Glutamatergic neuron (in vitro differentiated cells): ENCODE measurements around the gene BID. TPM values are rescaled to one million over a fixed set of nuclear protein-coding genes. Genes with fewer than 3 reads are reported as not detected.

Experiments used
- DNase-seq: peaks from one replicate; pipeline ENCODE4 v3.0.0; 2022
- H3K27ac Mint-ChIP-seq: one replicate; pipeline ENCODE4 v1.8.0; 2020; ENCODE audit warnings: mild to moderate bottlenecking, mixed read lengths, inconsistent platforms; ENCODE audit not compliant: unreplicated experiment
- H3K27me3 Mint-ChIP-seq: one replicate; pipeline ENCODE4 v1.8.0; 2020; ENCODE audit warnings: mild to moderate bottlenecking, moderate library complexity, mixed read lengths, inconsistent platforms; ENCODE audit not compliant: unreplicated experiment
- H3K36me3 Mint-ChIP-seq: one replicate; pipeline ENCODE4 v1.8.0; 2020; ENCODE audit warnings: mild to moderate bottlenecking, mixed read lengths, inconsistent platforms; ENCODE audit not compliant: unreplicated experiment
- H3K4me1 Mint-ChIP-seq: one replicate; pipeline ENCODE4 v1.8.0; 2020; ENCODE audit warnings: mild to moderate bottlenecking, low read depth, mixed read lengths, inconsistent platforms; ENCODE audit not compliant: unreplicated experiment
- H3K4me3 Mint-ChIP-seq: one replicate; pipeline ENCODE4 v1.8.0; 2020; ENCODE audit warnings: mild to moderate bottlenecking, mixed read lengths, inconsistent platforms; ENCODE audit not compliant: unreplicated experiment
- H3K9me3 Mint-ChIP-seq: one replicate; pipeline ENCODE4 v1.8.0; 2020; ENCODE audit warnings: mild to moderate bottlenecking, moderate library complexity, mixed read lengths, inconsistent platforms; ENCODE audit not compliant: unreplicated experiment
- CTCF ChIP-seq: fragments of 200-600 bp; sonication (generic); IDR thresholded peaks from one replicate; pipeline ENCODE4 v1.5.0; 2021; ENCODE audit not compliant: partially characterized antibody, unreplicated experiment
- total RNA-seq: library from RNA; stranded (reverse); fragmentation: NEBNext Ultra II Directional; extraction: Animal tissue kit (Norgen Biotek cat#: 25700); gene quantifications from one replicate; pipeline ENCODE4 v1.2.1, GENCODE V29; 2021; ENCODE audit not compliant: unreplicated experiment

The BID gene
- total RNA-seq, 1 donor from 2014 or later: 18.5 TPM

- Mint-ChIP-seq H3K4me1 (peaks cover 5% of the 10 kb centered on the region), H3K36me3 (no peaks in the 10 kb centered on the region), H3K27me3 (no peaks in the 10 kb centered on the region), H3K27ac (no peak overlapping the region), H3K9me3 (no peaks in the 10 kb centered on the region), H3K4me3 (no peak overlapping the region)
- no peak for DNase-seq
- no peak for TF ChIP-seq CTCF
Measured at GRCh38 chr22:17707526-17707925, 66.7 kb downstream of the BID start.

DNA sequence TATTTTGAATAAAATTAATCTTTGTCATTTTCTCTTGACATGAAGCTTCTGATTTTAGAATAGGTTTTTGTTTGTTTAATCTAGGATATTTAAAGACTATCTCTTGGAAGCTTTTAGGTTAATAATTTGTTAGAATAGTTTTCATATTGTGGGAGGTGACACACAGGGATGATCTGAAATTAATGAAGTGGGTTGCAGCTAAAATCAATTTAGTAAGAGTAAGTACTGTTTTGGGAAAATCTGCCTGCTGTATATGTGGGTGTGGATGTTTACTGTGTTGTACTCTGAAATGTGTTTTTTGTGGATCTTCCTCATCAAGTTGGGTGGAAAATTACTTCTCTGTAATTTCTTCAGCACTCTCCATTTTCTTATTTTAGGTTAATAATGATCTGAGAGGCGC is 67.3 kb downstream of the BID start:
- no peak overlapping the region for H3K4me3 Mint-ChIP-seq
- no peaks in the 10 kb centered on the region for H3K36me3 Mint-ChIP-seq
- no peaks in the 10 kb centered on the region for H3K27me3 Mint-ChIP-seq
- DNase-seq: no peak
- H3K4me1 Mint-ChIP-seq: peaks cover 5% of the 10 kb centered on the region
- no peak overlapping the region for H3K27ac Mint-ChIP-seq
- no peaks in the 10 kb centered on the region for H3K9me3 Mint-ChIP-seq
- no peak for TF ChIP-seq CTCF

DNA sequence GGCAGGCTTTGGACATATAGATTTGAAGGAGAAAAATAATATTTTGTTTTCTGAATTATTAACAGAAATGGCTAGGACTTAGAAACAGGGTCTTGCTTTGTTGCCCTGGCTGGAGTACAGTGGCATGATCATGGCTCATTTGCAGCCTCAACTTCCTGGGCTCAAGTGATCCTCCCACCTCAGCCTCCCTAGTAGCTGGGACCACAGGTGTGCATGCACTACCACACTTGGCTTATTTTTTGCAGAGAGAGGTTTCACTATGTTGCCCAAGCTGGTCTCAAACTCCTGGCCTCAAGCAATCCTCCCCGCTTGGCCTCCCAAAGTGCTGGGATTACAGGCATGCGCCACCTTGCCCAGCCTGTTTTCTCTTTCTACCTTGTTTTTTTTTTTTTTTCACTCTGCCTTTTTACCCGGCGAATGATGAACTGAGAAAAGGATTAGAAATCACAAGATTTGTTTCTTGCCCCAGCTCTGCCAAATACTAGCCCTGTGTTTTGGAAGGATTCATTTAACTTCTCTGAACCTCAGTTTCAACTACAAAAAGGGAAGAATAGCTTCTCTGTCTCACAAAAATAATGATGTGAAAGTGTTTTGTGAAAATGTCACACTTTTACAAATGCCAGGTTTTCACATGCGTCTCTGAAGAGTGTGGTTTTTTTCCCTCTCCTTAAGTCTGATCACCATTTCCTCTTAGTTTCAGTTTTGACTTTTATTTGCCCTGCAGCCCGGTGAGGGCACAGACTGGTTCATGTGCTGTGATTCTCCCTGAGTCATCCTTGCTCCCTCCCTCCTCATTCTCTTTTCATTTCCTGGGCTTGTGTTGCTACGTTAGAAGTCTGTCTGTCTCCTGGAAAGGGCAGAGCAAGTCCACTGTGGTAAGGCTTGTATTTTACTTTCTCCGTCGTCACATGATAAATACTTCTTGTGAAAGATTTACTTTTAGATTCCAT is 68.0 kb downstream of the BID start:
- H3K27me3 Mint-ChIP-seq: no peaks in the 10 kb centered on the region

GRCh38 chr22:17705546-17705945 is 68.7 kb downstream of the BID start:
- Mint-ChIP-seq H3K27me3 (no peaks in the 10 kb centered on the region), H3K36me3 (no peaks in the 10 kb centered on the region), H3K4me3 (no peak overlapping the region), H3K4me1 (peaks cover 5% of the 10 kb centered on the region), H3K27ac (no peak overlapping the region), H3K9me3 (no peaks in the 10 kb centered on the region)
- no peak for DNase-seq
- TF ChIP-seq CTCF: no peak

More for the DNA sequence above, 68.0 kb downstream of the BID start:
- no peaks in the 10 kb centered on the region for H3K9me3 Mint-ChIP-seq
- H3K27ac Mint-ChIP-seq: peak overlapping the region; percentile 12
- no peak for TF ChIP-seq CTCF
- no peak for DNase-seq
- no peak overlapping the region for H3K4me3 Mint-ChIP-seq
- no peaks in the 10 kb centered on the region for H3K36me3 Mint-ChIP-seq
- H3K4me1 Mint-ChIP-seq: peaks cover 5% of the 10 kb centered on the region

- H3K27me3 Mint-ChIP-seq: no peaks in the 10 kb centered on the region
Measured at GRCh38 chr22:17703811-17704210, 70.5 kb downstream of the BID start.

More at GRCh38 chr22:17703811-17704210, 70.5 kb downstream of the BID start:
- Mint-ChIP-seq H3K36me3 (no peaks in the 10 kb centered on the region), H3K4me3 (no peak overlapping the region), H3K27ac (no peak overlapping the region), H3K4me1 (peaks cover 5% of the 10 kb centered on the region), H3K9me3 (no peaks in the 10 kb centered on the region)
- no peak for TF ChIP-seq CTCF
- DNase-seq: no peak
